WERI-Rb-1 (cell line): ENCODE measurements around the gene HACL1.

ENCODE experiments used
- DNase-seq: peaks from one replicate; pipeline ENCODE4 v3.0.0-alpha.2; 2020
- H3K27ac ChIP-seq: fragments of 250-450 bp; sonication (Bioruptor Pico); 2 replicates; pipeline ENCODE4 v1.5.1; 2020; ENCODE audit warnings: mild to moderate bottlenecking, moderate library complexity
- H3K27me3 ChIP-seq: fragments of 250-450 bp; sonication (Bioruptor Pico); 2 replicates; pipeline ENCODE4 v1.5.1; 2021; ENCODE audit warnings: mild to moderate bottlenecking, low read depth, moderate library complexity; ENCODE audit not compliant: insufficient read depth, severe bottlenecking
- H3K36me3 ChIP-seq: fragments of 250-450 bp; sonication (Bioruptor Pico); 2 replicates; pipeline ENCODE4 v1.5.1; 2020; ENCODE audit warnings: mild to moderate bottlenecking, moderate library complexity
- H3K4me3 ChIP-seq: 2 replicates; pipeline ENCODE4 v1.5.1; 2011; ENCODE audit warnings: low read depth, mild to moderate bottlenecking, control low read depth, low read length
- H3K9me3 ChIP-seq: fragments of 250-450 bp; sonication (Bioruptor Pico); 2 replicates; pipeline ENCODE4 v1.5.1; 2021; ENCODE audit warnings: mild to moderate bottlenecking, moderate library complexity; ENCODE audit not compliant: severe bottlenecking
- TF ChIP-seq, protein P1 (sequence below): IDR thresholded peaks from 2 replicates; pipeline ENCODE4 v1.5.1; 2011; ENCODE audit warnings: low read depth, mild to moderate bottlenecking, control low read depth, inconsistent platforms, low read length

The HACL1 gene

DNA sequence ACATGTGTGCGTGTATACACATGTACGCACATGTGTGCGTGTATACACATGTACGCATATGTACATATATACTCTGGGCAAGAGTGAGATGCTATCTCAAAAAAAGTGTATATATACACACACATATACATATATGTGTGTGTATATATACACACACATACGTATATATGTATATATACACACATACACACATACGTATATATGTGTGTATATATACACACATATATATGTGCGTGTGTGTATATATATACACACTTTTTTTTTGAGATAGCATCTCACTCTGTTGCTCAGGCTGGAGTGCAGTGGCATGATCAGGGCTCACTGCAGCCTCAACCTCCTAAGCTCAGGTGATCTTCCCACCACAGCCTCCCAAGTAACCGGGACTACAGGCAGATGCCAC is 8.4 kb downstream of the HACL1 start:
- TF ChIP-seq, protein P1, sequence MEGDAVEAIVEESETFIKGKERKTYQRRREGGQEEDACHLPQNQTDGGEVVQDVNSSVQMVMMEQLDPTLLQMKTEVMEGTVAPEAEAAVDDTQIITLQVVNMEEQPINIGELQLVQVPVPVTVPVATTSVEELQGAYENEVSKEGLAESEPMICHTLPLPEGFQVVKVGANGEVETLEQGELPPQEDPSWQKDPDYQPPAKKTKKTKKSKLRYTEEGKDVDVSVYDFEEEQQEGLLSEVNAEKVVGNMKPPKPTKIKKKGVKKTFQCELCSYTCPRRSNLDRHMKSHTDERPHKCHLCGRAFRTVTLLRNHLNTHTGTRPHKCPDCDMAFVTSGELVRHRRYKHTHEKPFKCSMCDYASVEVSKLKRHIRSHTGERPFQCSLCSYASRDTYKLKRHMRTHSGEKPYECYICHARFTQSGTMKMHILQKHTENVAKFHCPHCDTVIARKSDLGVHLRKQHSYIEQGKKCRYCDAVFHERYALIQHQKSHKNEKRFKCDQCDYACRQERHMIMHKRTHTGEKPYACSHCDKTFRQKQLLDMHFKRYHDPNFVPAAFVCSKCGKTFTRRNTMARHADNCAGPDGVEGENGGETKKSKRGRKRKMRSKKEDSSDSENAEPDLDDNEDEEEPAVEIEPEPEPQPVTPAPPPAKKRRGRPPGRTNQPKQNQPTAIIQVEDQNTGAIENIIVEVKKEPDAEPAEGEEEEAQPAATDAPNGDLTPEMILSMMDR: no peak
- no peak overlapping the region for H3K4me3 ChIP-seq
- peaks cover 28% of the 10 kb centered on the region for H3K36me3 ChIP-seq
- H3K9me3 ChIP-seq: no peaks in the 10 kb centered on the region
- no peaks in the 10 kb centered on the region for H3K27me3 ChIP-seq
- H3K27ac ChIP-seq: no peak overlapping the region
- no peak for DNase-seq

DNA sequence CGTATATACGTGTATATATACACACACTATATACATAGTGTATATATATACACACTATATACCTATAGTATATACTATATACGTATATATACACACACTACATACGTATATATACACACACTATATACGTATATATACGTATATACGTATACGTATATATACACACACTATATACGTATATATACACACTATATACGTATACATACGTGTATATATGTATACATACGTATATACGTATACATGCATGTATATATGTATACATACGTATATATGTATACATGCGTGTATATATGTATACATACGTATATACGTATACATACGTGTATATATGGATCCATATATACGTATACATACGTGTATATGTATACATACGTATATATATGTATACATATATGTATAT is 9.4 kb downstream of the HACL1 start:
- DNase-seq: no peak
- H3K36me3 ChIP-seq: peaks cover 23% of the 10 kb centered on the region
- H3K9me3 ChIP-seq: no peaks in the 10 kb centered on the region

DNA sequence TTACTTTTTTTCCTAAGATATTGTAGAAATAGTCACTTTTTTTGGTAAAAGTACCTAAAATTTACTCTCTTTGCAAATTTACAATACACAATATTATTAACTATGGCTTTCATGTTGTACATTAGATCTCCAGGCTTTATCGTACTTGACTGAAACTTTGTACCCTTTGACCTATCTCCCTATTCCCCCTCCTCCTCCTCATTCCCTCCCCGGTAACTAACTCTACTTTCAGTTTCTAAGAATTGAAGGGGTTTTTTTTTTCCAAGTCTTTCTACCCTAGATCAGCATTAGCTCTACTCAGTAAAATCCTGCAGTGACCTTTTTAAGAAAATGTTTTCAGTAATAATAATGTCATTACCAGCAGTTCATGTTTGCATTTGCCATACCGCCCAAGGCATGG is 10.1 kb downstream of the HACL1 start:
- H3K27me3 ChIP-seq: no peaks in the 10 kb centered on the region
- H3K36me3 ChIP-seq: peaks cover 26% of the 10 kb centered on the region
- no peak for DNase-seq
- no peaks in the 10 kb centered on the region for H3K9me3 ChIP-seq
- no peak overlapping the region for H3K4me3 ChIP-seq
- TF ChIP-seq, protein P1: no peak
- H3K27ac ChIP-seq: no peak overlapping the region

More for the DNA sequence above, 9.4 kb downstream of the HACL1 start:
- TF ChIP-seq, protein P1: no peak
- Histone ChIP-seq H3K27ac (no peak overlapping the region), H3K27me3 (no peaks in the 10 kb centered on the region), H3K4me3 (no peak overlapping the region)

DNA sequence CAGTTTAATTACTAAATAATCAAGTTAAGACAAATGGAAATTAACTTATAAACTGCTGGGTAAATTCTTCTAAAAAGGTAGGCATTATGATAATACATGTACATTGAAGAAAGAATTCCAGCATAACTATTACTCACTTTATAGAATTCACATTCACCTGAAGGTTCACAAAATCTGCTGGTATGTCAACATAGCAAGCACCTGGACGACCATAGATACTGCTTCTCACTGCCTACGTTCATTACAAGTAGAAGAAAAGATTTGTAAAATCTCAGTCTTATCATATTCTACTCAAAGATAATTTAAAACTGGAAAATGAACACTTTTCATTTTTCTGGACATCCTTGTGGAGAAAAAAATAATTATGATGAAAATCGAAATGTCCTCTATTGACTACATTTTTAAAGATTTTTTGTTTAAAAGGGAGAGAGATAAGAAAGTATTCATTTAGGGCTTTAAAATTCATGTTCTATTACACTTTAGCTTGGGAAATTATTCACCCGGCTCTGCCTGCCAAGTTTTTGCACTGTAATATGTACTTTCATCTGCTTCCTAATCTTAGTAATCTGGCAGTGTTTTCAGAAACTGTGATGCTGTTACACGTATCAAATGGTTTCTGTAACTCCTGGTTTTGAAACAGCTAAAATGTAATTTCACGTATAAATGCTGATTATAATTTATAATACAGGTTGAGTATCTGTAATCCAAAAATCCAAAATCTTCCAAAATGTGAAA is 16.1 kb downstream of the HACL1 start:
- DNase-seq: no peak
- TF ChIP-seq, protein P1: no peak
- H3K36me3 ChIP-seq: peaks cover 54% of the 10 kb centered on the region

DNA sequence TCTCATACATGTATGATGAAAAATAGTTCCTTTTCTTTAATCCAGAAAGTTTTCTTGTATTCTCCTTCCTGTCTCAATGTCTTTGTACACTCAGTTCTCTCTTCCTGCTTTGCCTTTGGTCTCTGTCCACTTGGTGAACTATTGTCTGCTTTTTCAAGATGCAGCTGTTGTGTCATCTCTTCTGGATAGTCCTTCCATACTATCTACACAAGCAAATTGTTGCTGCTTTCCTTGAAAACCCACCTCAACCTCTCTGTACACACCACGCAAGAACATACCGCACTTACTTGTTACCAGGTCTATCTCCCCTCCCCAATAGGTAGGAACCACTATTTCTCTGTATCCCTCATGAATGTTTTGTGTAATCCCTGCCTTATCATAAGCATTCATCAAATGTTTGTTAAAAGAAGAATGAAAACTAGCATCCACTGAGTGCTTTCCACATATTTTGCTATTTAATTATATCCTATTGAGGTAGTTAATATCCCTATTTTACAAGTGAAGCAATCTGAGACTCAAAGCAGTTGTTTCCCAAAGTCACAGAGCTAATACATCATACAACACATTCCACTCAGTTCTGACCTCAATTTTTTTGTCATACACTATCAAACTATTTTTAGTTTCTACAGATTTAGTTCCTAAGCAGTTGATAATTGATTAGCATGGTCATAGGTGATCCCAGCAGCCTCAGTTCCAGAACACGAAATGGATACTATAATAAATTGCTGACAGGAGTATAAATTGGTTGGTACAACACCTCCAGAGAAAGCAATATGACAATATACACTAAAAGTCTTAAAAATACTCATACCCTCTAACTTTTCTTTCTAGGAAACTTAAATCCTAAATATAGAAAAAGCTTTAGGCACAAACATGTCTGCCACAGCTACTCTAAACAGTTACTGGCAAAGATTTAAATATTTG is 19.6 kb downstream of the HACL1 start:
- H3K27ac ChIP-seq: no peak overlapping the region
- peaks cover 39% of the 10 kb centered on the region for H3K36me3 ChIP-seq
- TF ChIP-seq, protein P1: no peak
- no peak for DNase-seq
- H3K9me3 ChIP-seq: no peaks in the 10 kb centered on the region
- H3K27me3 ChIP-seq: no peaks in the 10 kb centered on the region
- no peak overlapping the region for H3K4me3 ChIP-seq

More for the DNA sequence above, 16.1 kb downstream of the HACL1 start:
- no peak overlapping the region for H3K27ac ChIP-seq
- H3K27me3 ChIP-seq: no peaks in the 10 kb centered on the region
- H3K4me3 ChIP-seq: no peak overlapping the region
- H3K9me3 ChIP-seq: no peaks in the 10 kb centered on the region
